ENCODE results near the gene CERS6.

DNA sequence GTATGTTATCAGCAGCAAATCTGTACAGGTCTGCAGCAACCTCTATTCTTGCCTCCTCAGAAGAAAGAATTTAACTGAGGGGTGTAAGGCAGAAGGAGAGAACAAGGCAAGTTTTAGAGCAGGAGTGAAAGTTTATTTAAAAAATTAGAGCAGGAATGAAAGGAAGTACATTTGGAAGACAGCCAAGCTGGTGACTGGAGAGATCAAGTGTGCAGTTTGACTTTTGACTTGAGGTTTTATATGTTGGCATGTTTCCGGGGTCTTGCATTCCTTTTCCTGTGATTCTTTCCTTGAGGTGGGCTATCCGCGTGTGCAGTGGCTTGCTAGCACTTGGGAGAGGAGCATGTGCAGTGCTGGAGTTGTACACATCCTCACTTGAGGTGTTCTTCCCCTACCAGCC, 16.5 kb upstream of the CERS6 start:
- TF ChIP-seq, protein P1, sequence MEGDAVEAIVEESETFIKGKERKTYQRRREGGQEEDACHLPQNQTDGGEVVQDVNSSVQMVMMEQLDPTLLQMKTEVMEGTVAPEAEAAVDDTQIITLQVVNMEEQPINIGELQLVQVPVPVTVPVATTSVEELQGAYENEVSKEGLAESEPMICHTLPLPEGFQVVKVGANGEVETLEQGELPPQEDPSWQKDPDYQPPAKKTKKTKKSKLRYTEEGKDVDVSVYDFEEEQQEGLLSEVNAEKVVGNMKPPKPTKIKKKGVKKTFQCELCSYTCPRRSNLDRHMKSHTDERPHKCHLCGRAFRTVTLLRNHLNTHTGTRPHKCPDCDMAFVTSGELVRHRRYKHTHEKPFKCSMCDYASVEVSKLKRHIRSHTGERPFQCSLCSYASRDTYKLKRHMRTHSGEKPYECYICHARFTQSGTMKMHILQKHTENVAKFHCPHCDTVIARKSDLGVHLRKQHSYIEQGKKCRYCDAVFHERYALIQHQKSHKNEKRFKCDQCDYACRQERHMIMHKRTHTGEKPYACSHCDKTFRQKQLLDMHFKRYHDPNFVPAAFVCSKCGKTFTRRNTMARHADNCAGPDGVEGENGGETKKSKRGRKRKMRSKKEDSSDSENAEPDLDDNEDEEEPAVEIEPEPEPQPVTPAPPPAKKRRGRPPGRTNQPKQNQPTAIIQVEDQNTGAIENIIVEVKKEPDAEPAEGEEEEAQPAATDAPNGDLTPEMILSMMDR (IDR thresholded peaks at IDR 0.05): no peak
- no peak for TF ChIP-seq POLR2A (IDR thresholded peaks at IDR 0.05)
